Keratinocyte (primary cell): ENCODE results near the gene ZNF358. TPM values are rescaled to one million over a fixed set of nuclear protein-coding genes. Genes with fewer than 3 reads are reported as not detected.

Experiments
- DNase-seq: peaks from one replicate; pipeline ENCODE4 v3.0.0-alpha.2; 2011; ENCODE audit warnings: low read depth, missing footprints, low spot score
- FAIRE-seq: peaks from 2 replicates; lab custom pipeline; 2011; peaks lifted over from hg19 to GRCh38; lab: Jason Lieb, UNC
- H2AFZ ChIP-seq: 2 replicates; pipeline ENCODE4 v1.6.0; 2012; ENCODE audit warnings: low read length, control low read depth, inconsistent platforms; ENCODE audit not compliant: control insufficient read depth
- H3K27ac ChIP-seq: 2 replicates; pipeline ENCODE4 v1.5.1; 2011; ENCODE audit warnings: low read length; ENCODE audit not compliant: control insufficient read depth, insufficient read depth
- H3K27me3 ChIP-seq: 3 replicates; pipeline ENCODE4 v1.6.0; 2011; ENCODE audit warnings: low read length; ENCODE audit not compliant: control insufficient read depth, insufficient read depth; ENCODE audit errors: extremely low read depth
- H3K36me3 ChIP-seq, 2 experiments: 2 replicates in 1 of 2; 3 replicates in 1 of 2; pipeline ENCODE4 v1.5.1; 2011; ENCODE audit warnings: low read length in 2 of 2, mild to moderate bottlenecking in 1 of 2; ENCODE audit not compliant: control insufficient read depth in 2 of 2, insufficient read depth in 2 of 2; ENCODE audit errors: extremely low read depth in 1 of 2
- H3K4me1 ChIP-seq: 3 replicates; pipeline ENCODE4 v1.5.1; 2011; ENCODE audit warnings: low read length; ENCODE audit not compliant: control insufficient read depth, insufficient read depth; ENCODE audit errors: extremely low read depth
- H3K4me2 ChIP-seq: 3 replicates; pipeline ENCODE4 v1.6.0; 2011; ENCODE audit warnings: low read depth, low read length; ENCODE audit not compliant: control insufficient read depth, insufficient read depth; ENCODE audit errors: extremely low read depth
- H3K4me3 ChIP-seq, 3 experiments: fragments of 200-600 bp in 1 of 3; sonication (generic) in 1 of 3; 2 replicates in 2 of 3; 3 replicates in 1 of 3; pipeline ENCODE4 v1.5.1; 2011 to 2016; ENCODE audit warnings: low read length in 3 of 3, mild to moderate bottlenecking in 3 of 3, control low read depth in 2 of 3, inconsistent platforms in 1 of 3, low read depth in 1 of 3, mixed read lengths in 1 of 3, mixed run types in 1 of 3, moderate library complexity in 1 of 3; ENCODE audit not compliant: control insufficient read depth in 2 of 3, insufficient read depth in 2 of 3; ENCODE audit errors: extremely low read depth in 1 of 3
- H3K79me2 ChIP-seq: 2 replicates; pipeline ENCODE4 v1.6.0; 2012; ENCODE audit warnings: low read length; ENCODE audit not compliant: control insufficient read depth, insufficient read depth
- H3K9ac ChIP-seq: 3 replicates; pipeline ENCODE4 v1.6.0; 2011; ENCODE audit warnings: low read length; ENCODE audit not compliant: control insufficient read depth, insufficient read depth; ENCODE audit errors: extremely low read depth
- H3K9me1 ChIP-seq: 3 replicates; pipeline ENCODE4 v1.6.0; 2011; ENCODE audit warnings: low read length; ENCODE audit not compliant: control insufficient read depth, insufficient read depth; ENCODE audit errors: extremely low read depth
- H3K9me3 ChIP-seq: 2 replicates; pipeline ENCODE4 v1.5.1; 2012; ENCODE audit warnings: low read depth, low read length; ENCODE audit not compliant: control insufficient read depth
- H4K20me1 ChIP-seq: 3 replicates; pipeline ENCODE4 v1.6.0; 2011; ENCODE audit warnings: low read length; ENCODE audit not compliant: control insufficient read depth, insufficient read depth; ENCODE audit errors: extremely low read depth
- EZH2 ChIP-seq: IDR thresholded peaks from one replicate; pipeline ENCODE4 v1.6.1; 2012; ENCODE audit warnings: inconsistent platforms, mild to moderate bottlenecking, low read length, moderate library complexity
- dilution Hi-C: fragments of 300-500 bp; cut with MboI; formaldehyde crosslinking; loops from one replicate; pipeline ENCODE4 v1.7.0; 2020; ENCODE audit warnings: low sequenced_read_pairs; ENCODE audit not compliant: extremely low pct_ligation_motif_present
- polyA plus RNA-seq, 5 experiments: library from polyadenylated mRNA; depleted of rRNA in 3 of 5; stranded (reverse) in 3 of 5; stranded (forward) in 1 of 5; unstranded in 1 of 5; fragments of >200 nt; gene quantifications; 1 replicate in 1 of 5; 2 replicates in 3 of 5; 3 replicates in 1 of 5; pipeline versions ENCODE4 v1.2.1 to v1.2.3, GENCODE V29; 2011 to 2012; ENCODE audit warnings: missing spikeins in 2 of 5, low read depth in 1 of 5, low replicate concordance in 1 of 5
- TF ChIP-seq, protein P1 (sequence below), 3 experiments: IDR thresholded peaks in 1 of 3; conservative IDR thresholded peaks in 1 of 3; optimal IDR thresholded peaks in 1 of 3; 2 replicates in 2 of 3; 3 replicates in 1 of 3; pipeline versions ENCODE3 to v1.5.1; 2011; ENCODE audit warnings: low read length in 3 of 3, mild to moderate bottlenecking in 3 of 3, moderate library complexity in 2 of 3, control low read depth in 1 of 3, inconsistent platforms in 1 of 3; ENCODE audit not compliant: insufficient read depth in 2 of 3; ENCODE audit errors: extremely low read depth in 1 of 3

ZNF358 gene
- polyA plus RNA-seq, 1 donor (not counting 4 experiments of a cell fraction or from before 2014, with no cell fraction given): 8.5 TPM

DNA sequence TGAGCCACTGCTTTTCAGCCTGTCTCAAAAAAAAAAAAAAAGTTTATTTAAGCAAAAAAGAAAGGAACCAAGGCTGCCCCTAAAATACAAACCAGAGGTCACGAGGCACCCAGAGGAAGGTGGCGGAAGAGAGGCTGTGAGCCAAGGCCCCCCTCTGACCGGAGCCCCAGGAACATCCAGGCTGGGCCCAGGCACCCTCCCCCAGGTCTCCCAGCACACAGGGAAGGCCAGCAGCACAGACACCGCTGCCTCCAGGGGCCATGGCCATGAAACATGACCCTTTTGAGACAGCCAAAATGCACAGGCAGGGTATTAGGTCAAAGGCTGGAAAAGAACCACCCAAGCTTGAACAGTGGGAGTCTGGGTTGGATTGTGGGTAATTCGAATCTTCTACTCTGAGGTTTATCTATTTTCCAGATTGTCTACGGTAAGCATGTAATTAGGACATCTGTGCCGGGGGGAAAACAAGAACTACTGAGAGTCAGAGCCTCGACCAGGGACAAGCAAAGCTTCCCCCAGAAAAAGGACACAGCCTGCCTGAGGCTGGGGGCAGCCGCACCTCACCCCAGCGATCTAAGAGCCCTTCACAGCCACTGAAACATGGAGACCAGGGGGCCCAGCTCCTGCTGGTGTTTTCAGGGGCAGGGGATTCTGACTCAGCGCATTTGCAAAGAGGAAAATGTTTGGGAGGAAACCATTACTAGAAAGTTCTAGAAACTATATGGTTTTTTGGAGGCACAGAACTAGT, 35.5 kb upstream of the ZNF358 start:
- no peak for FAIRE-seq
- H2AFZ ChIP-seq: no peak overlapping the region
- dilution Hi-C loops: no loop called here
- no peaks in the 10 kb centered on the region for H4K20me1 ChIP-seq
- H3K9me1 ChIP-seq: no peaks in the 10 kb centered on the region
- no peaks in the 10 kb centered on the region for H3K36me3 ChIP-seq
- no peaks in the 10 kb centered on the region for H3K79me2 ChIP-seq
- DNase-seq: no peak
- no peak overlapping the region for H3K27ac ChIP-seq
- no peaks in the 10 kb centered on the region for H3K9me3 ChIP-seq
- H3K4me1 ChIP-seq: peaks cover 21% of the 10 kb centered on the region
- no peak overlapping the region for H3K9ac ChIP-seq
- H3K4me2 ChIP-seq: no peak overlapping the region
- no peak overlapping the region for H3K4me3 ChIP-seq
- H3K27me3 ChIP-seq: no peaks in the 10 kb centered on the region
- no peak for TF ChIP-seq EZH2
- TF ChIP-seq, protein P1, sequence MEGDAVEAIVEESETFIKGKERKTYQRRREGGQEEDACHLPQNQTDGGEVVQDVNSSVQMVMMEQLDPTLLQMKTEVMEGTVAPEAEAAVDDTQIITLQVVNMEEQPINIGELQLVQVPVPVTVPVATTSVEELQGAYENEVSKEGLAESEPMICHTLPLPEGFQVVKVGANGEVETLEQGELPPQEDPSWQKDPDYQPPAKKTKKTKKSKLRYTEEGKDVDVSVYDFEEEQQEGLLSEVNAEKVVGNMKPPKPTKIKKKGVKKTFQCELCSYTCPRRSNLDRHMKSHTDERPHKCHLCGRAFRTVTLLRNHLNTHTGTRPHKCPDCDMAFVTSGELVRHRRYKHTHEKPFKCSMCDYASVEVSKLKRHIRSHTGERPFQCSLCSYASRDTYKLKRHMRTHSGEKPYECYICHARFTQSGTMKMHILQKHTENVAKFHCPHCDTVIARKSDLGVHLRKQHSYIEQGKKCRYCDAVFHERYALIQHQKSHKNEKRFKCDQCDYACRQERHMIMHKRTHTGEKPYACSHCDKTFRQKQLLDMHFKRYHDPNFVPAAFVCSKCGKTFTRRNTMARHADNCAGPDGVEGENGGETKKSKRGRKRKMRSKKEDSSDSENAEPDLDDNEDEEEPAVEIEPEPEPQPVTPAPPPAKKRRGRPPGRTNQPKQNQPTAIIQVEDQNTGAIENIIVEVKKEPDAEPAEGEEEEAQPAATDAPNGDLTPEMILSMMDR (optimal IDR thresholded peaks at IDR 0.05 in 1 of 3, IDR thresholded peaks at IDR 0.05 in 1 of 3, conservative IDR thresholded peaks at IDR 0.05 in 1 of 3; ENCODE audit: extremely low read depth in 1 of 3, insufficient read depth in 2 of 3, low read length in 3 of 3): no peak

DNA sequence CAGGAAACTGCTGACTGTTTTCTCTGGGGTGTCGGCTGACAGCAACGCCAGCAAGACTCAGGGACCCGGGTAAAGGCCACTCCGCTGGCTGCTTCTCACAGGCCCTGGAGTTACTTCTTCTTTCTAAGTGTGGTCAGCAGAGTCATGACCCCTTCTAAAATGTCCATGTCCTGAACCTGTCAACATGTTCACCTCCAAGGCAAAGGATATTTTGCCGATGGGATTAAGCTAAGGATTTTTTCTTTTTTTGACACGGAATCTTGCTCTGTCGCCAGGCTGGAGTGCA, 35.0 kb upstream of the ZNF358 start:
- Histone ChIP-seq H4K20me1 (no peaks in the 10 kb centered on the region), H3K27ac (no peak overlapping the region), H3K9ac (no peak overlapping the region), H2AFZ (no peak overlapping the region), H3K4me1 (peaks cover 21% of the 10 kb centered on the region), H3K4me2 (no peak overlapping the region), H3K9me3 (no peaks in the 10 kb centered on the region), H3K36me3 (no peaks in the 10 kb centered on the region), H3K9me1 (no peaks in the 10 kb centered on the region), H3K79me2 (no peaks in the 10 kb centered on the region), H3K4me3 (no peak overlapping the region), H3K27me3 (no peaks in the 10 kb centered on the region)
- TF ChIP-seq, protein P1 (optimal IDR thresholded peaks at IDR 0.05 in 1 of 3, IDR thresholded peaks at IDR 0.05 in 1 of 3, conservative IDR thresholded peaks at IDR 0.05 in 1 of 3; ENCODE audit: extremely low read depth in 1 of 3, insufficient read depth in 2 of 3, low read length in 3 of 3): no peak
- no peak for TF ChIP-seq EZH2
- dilution Hi-C loops: no loop called here
- DNase-seq: no peak
- FAIRE-seq: no peak
